SJSA1 (cell line): ENCODE results near the gene FBXO36. TPM values are rescaled to one million over a fixed set of nuclear protein-coding genes. Genes with fewer than 3 reads are reported as not detected.
"Not testable (repeated sequence)": the region's sequence is repeated elsewhere in the genome, so short reads cannot be mapped to it uniquely, and the experiment has no call there.

Source experiments
- DNase-seq, 2 experiments: peaks; one replicate each; pipeline ENCODE4 v3.0.0-alpha.2; 2015 to 2020; ENCODE audit warnings: low spot score in 2 of 2, low read depth in 1 of 2
- H3K27ac ChIP-seq: fragments of 250-450 bp; sonication (Bioruptor Pico); 2 replicates; pipeline ENCODE4 v1.5.1; 2020; ENCODE audit warnings: mild to moderate bottlenecking, moderate library complexity
- H3K27me3 ChIP-seq: fragments of 250-450 bp; sonication (Bioruptor Pico); replicated peaks from 2 replicates; pipeline ENCODE4 v1.5.1; 2020; ENCODE audit warnings: mild to moderate bottlenecking, moderate library complexity
- H3K36me3 ChIP-seq: fragments of 250-450 bp; sonication (Bioruptor Pico); 2 replicates; pipeline ENCODE4 v1.5.1; 2020; ENCODE audit warnings: mild to moderate bottlenecking
- H3K4me1 ChIP-seq: fragments of 250-450 bp; sonication (Bioruptor Pico); replicated peaks from 2 replicates; pipeline ENCODE4 v1.6.1; 2021; ENCODE audit warnings: mild to moderate bottlenecking
- H3K4me3 ChIP-seq: fragments of 250-450 bp; sonication (Bioruptor Pico); 2 replicates; pipeline ENCODE4 v1.5.1; 2020; ENCODE audit warnings: mild to moderate bottlenecking
- H3K9me3 ChIP-seq: fragments of 250-450 bp; sonication (Bioruptor Pico); replicated peaks from 2 replicates; pipeline ENCODE4 v1.5.1; 2020; ENCODE audit warnings: mild to moderate bottlenecking
- total RNA-seq: library from RNA; depleted of rRNA; stranded (reverse); fragments of >200 nt; shearing (Covaris generic); gene quantifications from 2 replicates; pipeline ENCODE4 v1.2.3, GENCODE V29; 2014

The FBXO36 gene
- total RNA-seq, 1 experiment from 2014 or later, result 4.6 TPM

- Histone ChIP-seq H3K36me3 (peaks cover 18% of the 10 kb centered on the region), H3K4me1 (peaks cover 9% of the 10 kb centered on the region), H3K27ac (peak within 1 kb of the TSS; percentile 88), H3K9me3 (no peaks in the 10 kb centered on the region), H3K27me3 (no peaks in the 10 kb centered on the region), H3K4me3 (peak within 1 kb of the TSS; percentile 73)
- DNase-seq, result peak; percentile 96 to 99
Observed at GRCh38 chr2:229921892-229922448, 333 bp upstream of the FBXO36 start, which contains the start of gene TRIP12. TSS of gene TRIP12 (minus strand) at chr2:229922009. CDS start at chr2:229880079, 41,930 bp downstream.

- H3K27me3 ChIP-seq, H3K27ac ChIP-seq, H3K4me3 ChIP-seq, H3K36me3 ChIP-seq, DNase-seq, H3K9me3 ChIP-seq: not testable (repeated sequence)
- H3K4me1 ChIP-seq, result peaks cover 29% of the 10 kb centered on the region
Observed at GRCh38 chr2:229924541-229924940, 2.2 kb downstream of the FBXO36 start.

GRCh38 chr2:229925201-229925600 lies 2.9 kb downstream of the FBXO36 start:
- Histone ChIP-seq H3K9me3 (no peaks in the 10 kb centered on the region), H3K27me3 (no peaks in the 10 kb centered on the region), H3K36me3 (peaks cover 5% of the 10 kb centered on the region; the same call in 1 of the 2 replicates), H3K4me1 (peaks cover 24% of the 10 kb centered on the region), H3K4me3 (no peak overlapping the region), H3K27ac (no peak overlapping the region)
- no peak for DNase-seq

GRCh38 chr2:229927817-229928321 lies 5.6 kb downstream of the FBXO36 start:
- H3K27me3 ChIP-seq, result no peaks in the 10 kb centered on the region
- no peaks in the 10 kb centered on the region for H3K9me3 ChIP-seq
- H3K27ac ChIP-seq, result peak overlapping the region; percentile 9; the same call in 1 of the 2 replicates
- peaks cover 19% of the 10 kb centered on the region for H3K4me1 ChIP-seq
- no peak overlapping the region for H3K4me3 ChIP-seq
- peak in 1 of 2 experiments; percentile 60 for DNase-seq
- no peaks in the 10 kb centered on the region for H3K36me3 ChIP-seq

- peaks cover 19% of the 10 kb centered on the region for H3K4me1 ChIP-seq
- H3K27ac ChIP-seq, result no peak overlapping the region
- no peaks in the 10 kb centered on the region for H3K27me3 ChIP-seq
- no peaks in the 10 kb centered on the region for H3K9me3 ChIP-seq
- H3K4me3 ChIP-seq, result no peak overlapping the region
- no peak for DNase-seq
- no peaks in the 10 kb centered on the region for H3K36me3 ChIP-seq
Observed at GRCh38 chr2:229930656-229931055, 8.4 kb downstream of the FBXO36 start.

- Histone ChIP-seq H3K4me1 (peaks cover 19% of the 10 kb centered on the region), H3K4me3 (no peak overlapping the region), H3K27me3 (no peaks in the 10 kb centered on the region), H3K9me3 (no peaks in the 10 kb centered on the region), H3K36me3 (no peaks in the 10 kb centered on the region), H3K27ac (no peak overlapping the region)
- DNase-seq, result no peak
Observed at GRCh38 chr2:229931241-229931640, 8.9 kb downstream of the FBXO36 start.

- Histone ChIP-seq H3K27me3 (no peaks in the 10 kb centered on the region), H3K27ac (no peak overlapping the region), H3K36me3 (no peaks in the 10 kb centered on the region), H3K9me3 (no peaks in the 10 kb centered on the region), H3K4me3 (no peak overlapping the region), H3K4me1 (no peaks in the 10 kb centered on the region)
- DNase-seq, result no peak
Observed at GRCh38 chr2:229937537-229937936, 15.2 kb downstream of the FBXO36 start.

GRCh38 chr2:229942671-229943070 lies 20.4 kb downstream of the FBXO36 start:
- Histone ChIP-seq H3K27me3 (no peaks in the 10 kb centered on the region), H3K4me3 (no peak overlapping the region), H3K9me3 (no peaks in the 10 kb centered on the region), H3K27ac (no peak overlapping the region), H3K36me3 (no peaks in the 10 kb centered on the region), H3K4me1 (no peaks in the 10 kb centered on the region)
- no peak for DNase-seq

- DNase-seq, result no peak
- Histone ChIP-seq H3K4me3 (no peak overlapping the region), H3K27ac (no peak overlapping the region)
Observed at GRCh38 chr2:229943171-229943570, 20.9 kb downstream of the FBXO36 start.

GRCh38 chr2:229943770-229944449 lies 21.6 kb downstream of the FBXO36 start:
- DNase-seq, result no peak
- H3K27ac ChIP-seq, result no peak overlapping the region
- H3K27me3 ChIP-seq, result no peaks in the 10 kb centered on the region
- H3K4me3 ChIP-seq, result no peak overlapping the region
- no peaks in the 10 kb centered on the region for H3K4me1 ChIP-seq
- no peaks in the 10 kb centered on the region for H3K36me3 ChIP-seq
- no peaks in the 10 kb centered on the region for H3K9me3 ChIP-seq

More at GRCh38 chr2:229943171-229943570, 20.9 kb downstream of the FBXO36 start:
- Histone ChIP-seq H3K36me3 (no peaks in the 10 kb centered on the region), H3K9me3 (no peaks in the 10 kb centered on the region), H3K27me3 (no peaks in the 10 kb centered on the region), H3K4me1 (no peaks in the 10 kb centered on the region)

- Histone ChIP-seq H3K27me3 (no peaks in the 10 kb centered on the region), H3K9me3 (no peaks in the 10 kb centered on the region), H3K4me1 (no peaks in the 10 kb centered on the region), H3K4me3 (no peak overlapping the region), H3K36me3 (no peaks in the 10 kb centered on the region), H3K27ac (no peak overlapping the region)
- no peak for DNase-seq
Observed at GRCh38 chr2:229945975-229946374, 23.7 kb downstream of the FBXO36 start.

- H3K4me1 ChIP-seq, result no peaks in the 10 kb centered on the region
- H3K4me3 ChIP-seq, result no peak overlapping the region
- no peak for DNase-seq
- no peaks in the 10 kb centered on the region for H3K9me3 ChIP-seq
- H3K27me3 ChIP-seq, result no peaks in the 10 kb centered on the region
- H3K27ac ChIP-seq, result no peak overlapping the region
- no peaks in the 10 kb centered on the region for H3K36me3 ChIP-seq
Observed at GRCh38 chr2:229947544-229947943, 25.2 kb downstream of the FBXO36 start.

- Histone ChIP-seq H3K36me3 (no peaks in the 10 kb centered on the region), H3K4me1 (no peaks in the 10 kb centered on the region), H3K27me3 (no peaks in the 10 kb centered on the region), H3K9me3 (no peaks in the 10 kb centered on the region), H3K4me3 (no peak overlapping the region), H3K27ac (no peak overlapping the region)
- no peak for DNase-seq
Observed at GRCh38 chr2:229952256-229952835, 30.0 kb downstream of the FBXO36 start.

- no peak overlapping the region for H3K27ac ChIP-seq
- H3K4me3 ChIP-seq, result no peak overlapping the region
- no peaks in the 10 kb centered on the region for H3K9me3 ChIP-seq
- no peaks in the 10 kb centered on the region for H3K4me1 ChIP-seq
- H3K27me3 ChIP-seq, result no peaks in the 10 kb centered on the region
- no peaks in the 10 kb centered on the region for H3K36me3 ChIP-seq
- DNase-seq, result no peak
Observed at GRCh38 chr2:229955663-229956062, 33.4 kb downstream of the FBXO36 start.
